ENCODE measurements around the gene ZNF827.

- TF ChIP-seq POLR2AphosphoS5 (IDR thresholded peaks at IDR 0.05) (no peak), CTCF (IDR thresholded peaks at IDR 0.05 in 8 of 11, conservative IDR thresholded peaks at IDR 0.05 in 3 of 11) (no peak)
Measured at GRCh38 chr4:145883101-145883694, 55.4 kb downstream of the ZNF827 start.

All from spleen (tissue), 7 donors.